SK-N-SH treated with all-trans-retinoic acid at 6 μM for 48 hours (cell line): ENCODE measurements around the gene DYNC1LI2.

Experiments
- ARNTL ChIP-seq: fragments of 450-650 bp; formaldehyde crosslinking; IDR thresholded peaks from 2 replicates; pipeline ENCODE4 v1.5.0; 2020; ENCODE audit warnings: low read depth, mild to moderate bottlenecking, moderate library complexity, borderline replicate concordance
- CREB5 ChIP-seq: fragments of 250-450 bp; sonication (Bioruptor Pico); IDR thresholded peaks from 2 replicates; pipeline ENCODE4 v1.5.1; 2020; ENCODE audit warnings: low read depth, mild to moderate bottlenecking, moderate library complexity
- OSR1 ChIP-seq: fragments of 250-450 bp; sonication (Bioruptor Pico); IDR thresholded peaks from 2 replicates; pipeline ENCODE4 v1.8.0; 2022; ENCODE audit warnings: moderate library complexity, mild to moderate bottlenecking, inconsistent platforms
- PATZ1 ChIP-seq: fragments of 250-450 bp; sonication (Bioruptor Pico); IDR thresholded peaks from 2 replicates; pipeline ENCODE4 v1.8.0; 2020; ENCODE audit warnings: mild to moderate bottlenecking, moderate library complexity, borderline replicate concordance
- RARB ChIP-seq: fragments of 250-450 bp; sonication (Bioruptor Pico); IDR thresholded peaks from 2 replicates; pipeline ENCODE4 v1.8.0; 2021; ENCODE audit warnings: mild to moderate bottlenecking, moderate library complexity
- SNAI2 ChIP-seq: fragments of 250-450 bp; sonication (Bioruptor Pico); IDR thresholded peaks from 2 replicates; pipeline ENCODE4 v1.5.0; 2020; ENCODE audit warnings: mild to moderate bottlenecking, moderate library complexity
- TSHZ2 ChIP-seq: fragments of 250-450 bp; sonication (Bioruptor Pico); IDR thresholded peaks from 2 replicates; pipeline ENCODE4 v1.5.0; 2020; ENCODE audit warnings: mild to moderate bottlenecking, moderate library complexity
- ZFP30 ChIP-seq: fragments of 450-650 bp; formaldehyde crosslinking; IDR thresholded peaks from 2 replicates; pipeline ENCODE4 v1.5.0; 2022; ENCODE audit warnings: mild to moderate bottlenecking, moderate library complexity

- TF ChIP-seq ZFP30 (CRISPR knock-in tag) (no peak), ARNTL (no peak), OSR1 (CRISPR knock-in tag) (no peak), RARB (CRISPR knock-in tag) (no peak), TSHZ2 (no peak), PATZ1 (CRISPR knock-in tag) (no peak), CREB5 (no peak), SNAI2 (no peak)
These were observed 69.7 kb downstream of the DYNC1LI2 start for GRCh38 chr16:66681676-66682075.
